COLO668 (cell line): ENCODE results near the gene DLG1.
"Not testable (repeated sequence)": the region's sequence is repeated elsewhere in the genome, so short reads cannot be mapped to it uniquely, and the experiment has no call there.

ENCODE experiments used
- DNase-seq: peaks from one replicate; lab custom pipeline; 2025; ENCODE audit not compliant: unreplicated experiment; lab: John Stamatoyannopoulos, UW

DLG1 gene

DNA sequence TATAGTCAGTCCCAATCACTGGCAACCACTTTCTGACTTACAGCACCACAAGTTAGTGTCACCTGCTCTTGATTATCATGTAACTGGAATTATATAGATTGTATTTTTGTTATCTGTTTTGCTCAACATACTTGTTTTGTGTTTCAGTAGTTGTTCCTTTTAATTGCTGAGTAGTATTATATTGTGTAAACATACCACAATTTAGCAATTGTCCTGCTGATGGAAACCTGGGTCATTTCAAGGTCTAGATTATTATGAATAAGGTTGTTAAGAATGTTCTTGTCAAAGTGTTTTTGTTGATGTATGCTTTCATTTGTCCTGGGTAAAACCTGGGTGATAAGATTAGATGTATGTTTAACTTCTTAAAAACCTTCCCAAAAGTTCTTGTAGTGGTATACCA is 186.7 kb downstream of the DLG1 start:
- no peak for DNase-seq

DNA sequence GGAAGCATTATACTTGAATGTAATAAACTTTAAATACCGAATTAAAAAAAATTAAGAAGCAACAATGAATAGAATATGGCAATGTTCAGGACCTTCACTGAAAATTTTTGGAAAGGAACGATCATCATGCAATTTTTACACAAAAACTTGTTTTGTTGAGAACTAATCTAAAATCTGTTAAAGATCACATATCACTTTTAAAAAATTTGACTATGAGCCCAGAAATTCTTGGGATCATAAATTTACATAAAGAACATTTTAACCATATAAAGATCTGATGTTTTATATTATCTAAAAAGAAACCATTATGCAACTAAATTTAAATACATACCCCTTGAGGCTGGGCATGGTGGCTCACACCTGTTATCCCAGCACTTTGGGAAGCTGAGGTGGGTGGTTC is 192.6 kb downstream of the DLG1 start:
- no peak for DNase-seq

DNA sequence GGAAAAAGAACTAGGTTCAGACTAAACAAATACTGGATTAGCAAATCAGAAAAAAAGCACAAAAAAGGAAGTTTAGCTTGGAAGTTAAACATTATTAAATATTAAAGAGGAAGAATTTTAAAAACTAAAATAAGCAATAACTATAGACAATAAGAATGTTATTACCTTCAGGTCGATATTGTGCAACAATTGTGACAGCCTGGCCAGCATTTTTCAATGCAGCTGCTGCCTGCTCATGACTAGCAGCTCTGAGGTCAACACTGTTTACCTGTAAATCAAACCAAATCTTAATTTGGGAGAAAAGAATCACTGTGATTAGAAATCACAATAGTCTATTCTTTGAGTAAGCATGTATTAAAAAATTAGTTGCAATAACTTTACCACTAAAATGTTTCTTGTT is 193.7 kb downstream of the DLG1 start:
- no peak for DNase-seq

DNA sequence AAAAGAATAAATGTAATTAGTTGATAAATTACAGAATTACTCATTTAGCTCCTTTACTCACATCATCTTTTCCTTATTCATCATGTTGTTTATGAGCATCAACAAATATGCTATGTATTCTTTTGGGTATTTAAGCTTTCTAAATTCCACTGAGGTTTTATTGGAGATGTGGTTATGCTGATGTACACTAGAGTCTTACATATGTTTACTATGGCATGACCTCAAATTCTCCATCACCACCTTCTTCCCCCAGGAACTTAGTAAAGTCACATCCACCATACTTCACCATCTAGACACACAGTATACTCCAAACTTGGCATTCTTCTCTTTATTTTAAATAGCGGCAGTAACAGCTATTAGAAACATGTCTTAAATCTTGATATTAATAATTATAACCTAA is 194.6 kb downstream of the DLG1 start:
- no peak for DNase-seq

DNA sequence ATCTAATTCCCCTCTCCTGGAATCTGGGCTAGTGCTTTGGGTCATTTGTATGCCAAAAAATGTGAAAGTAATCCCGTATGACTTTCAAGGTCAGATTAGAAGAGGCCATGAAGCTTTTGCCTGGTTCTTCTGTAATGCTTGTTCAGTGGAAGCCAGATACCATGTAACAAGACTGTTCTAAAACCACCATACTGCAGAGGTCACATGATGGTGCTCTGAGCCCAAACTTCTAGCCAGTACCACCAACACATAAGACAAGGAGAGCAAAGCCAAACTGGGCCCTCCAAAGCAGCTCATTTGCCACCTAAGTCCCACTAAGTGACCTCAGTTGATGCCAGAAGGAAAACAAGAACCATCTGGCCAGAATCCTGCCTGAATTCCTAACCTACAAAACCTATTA is 204.5 kb downstream of the DLG1 start:
- DNase-seq: no peak

DNA sequence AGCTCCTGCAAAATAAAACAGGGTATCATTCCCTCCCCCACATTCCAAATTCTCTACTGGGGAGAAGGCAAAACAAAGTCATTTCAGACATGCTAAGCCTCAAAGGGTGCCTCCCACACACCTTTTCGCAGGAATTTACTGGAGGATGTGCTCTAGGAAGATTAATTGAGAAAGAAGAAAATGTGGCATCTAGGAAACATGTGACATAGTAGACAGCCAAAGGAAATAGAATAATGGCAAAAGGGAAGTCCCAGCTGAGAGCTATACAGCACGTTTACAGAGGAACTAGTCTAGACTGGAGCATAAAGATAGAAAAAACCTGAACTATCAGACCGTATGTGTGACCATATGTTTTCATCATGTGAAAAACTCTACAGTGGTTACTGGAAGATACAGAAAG is 210.0 kb downstream of the DLG1 start:
- DNase-seq: no peak

DNA sequence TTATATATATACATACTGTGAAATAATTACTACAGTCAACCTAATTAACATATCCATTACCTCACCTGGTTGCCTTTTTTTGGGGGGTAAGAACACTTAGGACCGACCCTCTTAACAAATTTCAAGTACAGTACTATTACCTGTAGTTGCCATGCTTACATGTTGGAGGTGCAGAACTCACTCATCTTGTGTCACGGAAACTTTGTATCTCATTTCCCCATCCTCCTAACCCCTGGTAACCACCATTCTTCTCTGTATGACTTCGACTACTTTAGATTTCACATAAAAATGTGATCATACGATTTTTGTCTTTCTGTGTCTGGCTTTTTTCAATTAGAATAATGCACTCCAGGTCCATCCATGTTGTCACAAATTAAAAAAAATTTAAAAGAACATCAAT is 213.3 kb downstream of the DLG1 start:
- DNase-seq: no peak

DNA sequence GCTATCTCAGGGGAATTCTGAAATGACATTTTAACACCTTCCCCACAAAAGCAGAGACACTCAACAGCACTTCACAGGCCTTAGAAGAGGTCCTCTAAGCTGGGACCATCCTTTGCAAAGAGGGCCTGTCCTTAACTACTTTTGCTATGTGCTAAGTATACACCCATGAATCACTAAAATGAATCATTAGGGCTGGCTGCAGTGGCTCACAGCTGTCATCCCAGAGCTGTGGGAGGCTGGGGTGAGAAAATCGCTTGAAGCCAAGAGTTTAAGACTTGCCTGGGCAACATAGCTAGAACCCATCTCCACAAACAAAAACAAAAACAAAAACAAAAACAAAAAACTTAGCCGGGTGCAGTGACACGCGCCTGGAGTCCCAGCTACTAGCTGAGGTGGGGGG is 214.9 kb downstream of the DLG1 start:
- no peak for DNase-seq

DNA sequence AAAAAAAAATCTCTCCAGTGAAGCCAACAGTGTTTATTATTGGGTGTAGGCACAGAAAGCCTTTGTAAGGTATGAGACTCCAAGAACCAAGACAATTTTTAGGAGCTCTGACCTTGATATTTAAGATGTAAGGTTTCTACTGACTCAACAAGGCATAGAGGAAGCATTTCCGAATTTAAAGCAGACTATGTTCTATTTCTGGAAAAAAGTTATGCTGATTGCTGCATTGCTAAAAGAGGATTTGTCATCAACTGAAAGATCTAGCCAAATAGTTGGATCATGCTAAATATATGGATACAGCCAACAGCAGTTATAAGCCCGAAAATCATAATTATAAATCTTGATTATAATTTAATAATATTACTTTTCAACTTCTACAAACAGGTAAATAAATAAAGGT is 215.5 kb downstream of the DLG1 start:
- DNase-seq: no peak

DNA sequence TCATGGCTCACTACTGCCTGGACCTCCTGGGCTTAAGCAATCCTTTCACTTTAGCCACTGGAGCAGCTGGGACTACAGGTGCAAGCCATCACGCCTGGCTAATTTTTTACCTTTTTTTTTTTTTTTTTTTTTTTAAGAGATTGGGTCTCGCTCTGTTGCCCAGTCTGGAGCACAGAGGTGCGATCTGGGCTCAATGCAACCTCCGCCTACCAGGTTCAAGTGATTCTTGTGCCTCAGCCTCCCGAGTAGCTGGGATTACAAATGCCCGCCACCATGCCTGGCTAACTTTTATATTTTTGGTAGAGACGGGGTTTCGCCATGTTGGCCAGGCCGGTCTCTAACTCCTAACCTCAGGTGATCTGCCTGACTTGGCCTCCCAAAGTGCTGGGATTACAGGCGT is 218.1 kb downstream of the DLG1 start:
- no peak for DNase-seq

DNA sequence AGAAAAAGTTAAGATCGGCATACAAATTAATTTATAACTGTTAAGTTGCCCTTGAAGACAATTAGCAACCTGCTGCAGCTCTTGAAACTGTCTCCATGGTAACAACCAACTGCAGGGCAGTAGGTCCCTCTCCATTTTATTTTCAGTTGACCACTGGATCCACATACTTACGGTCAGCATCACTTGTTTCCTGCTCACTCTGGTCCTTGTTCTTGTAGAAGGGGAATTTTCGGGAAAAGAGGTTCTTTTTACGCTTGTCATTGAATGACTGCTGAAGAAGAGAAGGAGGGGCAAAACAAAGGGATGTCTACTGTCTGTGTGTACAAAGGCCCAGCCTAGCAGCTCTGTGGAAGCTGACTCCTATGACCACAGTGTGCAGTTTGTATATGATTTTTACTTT is 222.0 kb downstream of the DLG1 start:
- no peak for DNase-seq

DNA sequence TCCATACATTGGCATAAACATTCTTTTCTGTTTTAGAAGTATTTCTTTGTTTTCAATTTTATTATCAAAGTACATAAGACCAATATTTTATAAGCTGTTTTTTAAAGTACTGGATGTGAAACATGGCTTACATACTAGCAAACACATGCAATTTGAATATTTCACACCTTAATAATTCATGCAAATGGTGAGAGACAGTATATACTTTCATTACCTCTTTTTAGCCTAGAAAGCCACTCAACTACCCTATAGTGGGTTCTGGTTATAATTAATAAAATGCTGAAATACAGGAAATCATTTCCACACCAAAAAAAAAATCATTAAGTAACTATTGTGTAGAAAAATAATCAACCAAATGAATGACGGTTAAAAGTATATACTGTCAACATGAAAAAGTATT is 230.3 kb downstream of the DLG1 start:
- DNase-seq: no peak

DNA sequence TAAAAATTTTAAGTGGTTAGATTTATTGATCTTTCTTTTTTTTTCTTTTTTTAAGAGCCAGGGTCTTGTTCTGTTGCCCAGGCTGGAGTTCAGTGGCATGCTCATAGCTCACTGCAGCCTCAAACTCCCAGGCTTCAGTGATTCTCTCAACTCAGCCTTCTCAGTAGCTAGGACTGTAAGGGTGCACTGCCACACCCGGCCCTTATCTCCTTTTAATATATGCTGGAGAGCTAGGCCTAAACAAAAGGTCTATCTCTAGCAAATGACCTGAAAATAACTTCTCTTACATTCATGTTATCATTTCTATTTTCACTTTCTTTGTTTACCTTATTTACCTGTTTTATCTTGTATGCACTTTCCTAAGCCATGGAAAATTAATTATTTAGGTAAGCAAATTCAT is 233.6 kb downstream of the DLG1 start:
- no peak for DNase-seq

DNA sequence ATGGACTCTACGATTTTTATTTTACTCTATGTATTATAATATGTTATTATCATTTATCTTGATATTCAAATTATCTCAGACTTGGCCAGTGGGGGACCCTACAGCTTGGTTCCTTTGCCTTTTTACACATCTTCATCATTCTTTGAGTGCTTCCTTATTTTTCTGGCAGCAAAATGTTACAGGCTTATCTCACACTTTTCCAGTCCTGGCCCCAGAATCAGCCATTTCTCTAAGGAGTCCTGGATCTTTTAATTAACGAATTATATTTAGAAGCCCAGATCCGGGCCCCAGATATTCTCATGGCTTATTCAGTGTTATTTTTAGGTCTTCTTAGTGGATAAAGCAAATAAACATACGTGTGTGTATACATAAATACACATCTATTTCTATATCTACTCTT is 236.0 kb downstream of the DLG1 start:
- no peak for DNase-seq

DNA sequence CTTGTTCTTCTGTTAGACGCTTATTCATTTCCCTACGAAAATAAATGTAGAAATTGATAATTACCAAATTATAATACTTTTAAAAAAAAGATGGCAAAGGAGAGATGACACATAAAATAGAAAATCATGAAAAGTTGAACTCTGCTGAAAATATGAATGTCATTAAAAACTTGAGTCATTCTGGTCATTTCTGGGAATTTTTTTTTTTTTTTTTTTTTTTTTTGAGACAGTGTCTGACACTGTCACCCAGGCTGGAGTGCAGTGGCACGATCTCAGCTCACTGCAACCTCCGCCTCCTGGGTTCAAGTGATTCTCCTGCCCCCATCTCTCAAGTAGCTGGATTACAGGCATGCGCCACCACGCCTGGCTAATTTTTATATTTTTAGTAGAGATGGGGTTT is 246.8 kb downstream of the DLG1 start:
- not testable (repeated sequence) for DNase-seq

DNA sequence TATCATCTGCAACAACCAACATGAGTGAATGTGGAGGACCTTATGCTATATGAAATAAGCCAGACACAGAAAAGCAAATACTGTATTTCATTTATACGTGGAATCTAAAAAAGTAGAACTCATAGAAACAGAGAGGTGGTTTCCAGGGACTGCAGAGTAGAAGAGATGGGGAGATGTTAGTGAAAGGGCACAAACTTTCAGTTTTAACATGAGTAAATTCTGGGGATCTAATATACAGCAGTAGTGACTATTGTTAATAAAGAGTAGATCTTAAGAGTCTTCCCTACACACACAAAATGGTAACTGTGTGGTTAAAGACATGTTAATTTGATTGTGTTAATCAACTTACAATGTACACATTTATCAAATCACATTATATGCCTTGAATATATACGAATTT is 247.9 kb downstream of the DLG1 start:
- DNase-seq: no peak

DNA sequence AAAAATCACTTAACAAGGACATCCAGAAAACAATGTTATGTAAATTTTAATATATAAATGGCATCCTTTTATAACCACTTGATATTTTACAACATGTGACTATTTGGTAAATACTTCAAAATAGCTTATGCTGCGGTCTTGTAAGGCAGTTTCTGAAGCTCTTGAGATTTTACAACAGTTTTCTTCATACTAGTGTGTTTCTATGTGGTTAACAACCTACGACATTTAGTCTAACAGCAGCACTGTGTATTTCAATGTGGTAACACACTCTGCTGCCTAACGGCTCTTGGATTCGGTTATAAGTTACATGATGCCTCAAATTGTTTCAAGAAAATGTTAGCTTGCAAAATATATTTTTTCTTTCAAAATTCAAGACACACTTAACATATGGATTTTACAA is 255.9 kb downstream of the DLG1 start:
- no peak for DNase-seq

DNA sequence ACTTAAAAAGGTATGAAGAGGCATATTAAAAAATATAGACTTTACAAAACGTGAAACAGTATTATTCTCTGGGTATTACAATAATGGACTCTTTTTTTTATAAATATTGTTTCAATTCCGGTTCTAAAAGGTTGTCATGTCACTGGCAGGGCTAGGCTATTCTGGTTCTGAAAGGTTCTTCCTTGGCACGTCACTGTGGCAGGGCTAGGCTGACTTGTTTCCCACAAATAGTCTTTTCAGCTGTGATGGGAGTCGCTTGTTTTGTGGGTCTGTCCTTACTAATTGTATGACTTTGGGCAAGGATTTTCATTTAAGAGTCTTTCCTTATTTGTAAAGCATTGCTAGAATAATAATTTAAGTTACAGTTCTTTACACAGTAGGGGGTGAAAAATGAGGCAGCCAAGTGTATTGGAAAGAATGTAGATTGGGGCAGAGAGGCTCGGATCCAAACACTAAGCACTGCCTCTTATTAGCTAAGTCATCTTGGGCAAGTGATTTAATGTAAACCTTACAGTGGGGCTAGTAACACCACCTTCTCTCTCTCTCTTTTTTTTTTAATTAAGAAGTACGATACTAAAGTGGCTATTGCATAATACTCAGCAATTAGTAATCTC is 256.4 kb downstream of the DLG1 start:
- DNase-seq: no peak

DNA sequence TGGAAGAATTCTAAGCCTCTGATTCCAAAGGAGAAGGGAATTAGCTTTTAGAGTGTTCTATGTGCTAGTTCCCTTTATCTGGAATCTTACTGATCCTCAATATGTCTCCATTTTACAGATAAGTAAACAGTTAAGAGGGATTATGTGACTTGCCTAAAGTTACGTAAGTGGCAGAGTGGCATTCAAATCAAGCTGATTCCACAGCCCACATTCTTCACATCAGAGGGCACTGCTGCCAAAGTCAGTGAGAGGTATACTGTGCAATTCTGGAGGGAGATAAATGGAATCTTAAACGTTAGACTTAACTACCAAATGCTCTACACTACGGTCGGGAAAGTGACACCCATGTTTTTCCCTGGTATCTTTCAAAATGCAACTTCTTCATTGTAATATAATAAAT is 257.8 kb downstream of the DLG1 start:
- DNase-seq: no peak

DNA sequence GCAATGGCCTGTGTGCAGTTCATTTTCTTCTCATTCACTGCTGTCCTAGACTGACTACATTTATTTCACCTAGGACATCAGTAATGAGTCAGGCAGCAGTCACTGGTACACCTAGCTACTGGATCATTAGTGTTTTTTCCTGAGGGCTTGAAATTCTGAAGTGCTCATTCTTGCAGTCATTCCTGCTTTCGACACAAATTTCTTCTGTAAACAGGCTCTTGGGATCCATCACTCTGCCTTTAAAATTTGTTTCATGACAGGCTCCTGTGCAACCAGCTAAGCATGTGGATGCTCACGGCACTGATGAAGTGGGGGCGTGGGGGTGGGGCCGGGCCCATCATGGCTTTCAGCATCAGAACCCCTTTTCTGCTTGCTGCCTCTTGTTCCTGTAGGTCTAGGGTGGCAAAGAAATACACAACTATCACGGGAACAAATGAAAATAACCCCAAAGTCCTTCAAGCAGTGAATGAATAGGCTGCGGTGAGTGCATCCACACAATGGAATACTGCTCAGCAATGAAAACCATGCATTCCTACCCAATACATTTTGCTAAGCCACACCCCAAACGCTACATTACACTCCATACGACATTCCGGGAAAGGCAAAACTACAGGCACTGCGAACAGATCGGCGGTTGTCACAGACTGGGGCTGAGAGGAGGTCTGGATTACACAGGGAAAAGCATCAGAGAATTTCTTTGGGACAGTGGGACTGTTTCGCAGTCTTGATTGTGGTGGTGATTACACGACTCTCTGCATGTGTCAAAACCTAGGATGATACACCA is 259.5 kb downstream of the DLG1 start:
- no peak for DNase-seq

DNA sequence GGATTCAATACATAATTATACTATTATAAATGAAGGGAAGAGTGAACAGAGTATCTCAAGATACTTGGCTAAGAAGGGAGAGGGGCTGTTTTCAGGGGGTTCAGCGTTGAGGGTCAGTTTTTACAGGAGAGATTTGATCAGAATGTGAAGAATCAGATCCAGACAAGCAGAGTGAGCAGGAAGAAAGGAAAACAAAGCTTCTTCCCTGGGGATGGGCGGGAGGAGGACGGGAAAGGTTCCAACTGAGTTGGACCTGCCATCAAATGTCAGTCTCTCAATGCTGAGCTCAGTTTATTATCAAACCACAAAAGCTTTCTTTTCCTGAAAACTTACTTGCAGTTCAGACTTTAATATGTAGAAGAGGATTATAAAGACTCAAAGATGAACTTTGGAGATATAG is 262.8 kb downstream of the DLG1 start:
- DNase-seq: no peak

DNA sequence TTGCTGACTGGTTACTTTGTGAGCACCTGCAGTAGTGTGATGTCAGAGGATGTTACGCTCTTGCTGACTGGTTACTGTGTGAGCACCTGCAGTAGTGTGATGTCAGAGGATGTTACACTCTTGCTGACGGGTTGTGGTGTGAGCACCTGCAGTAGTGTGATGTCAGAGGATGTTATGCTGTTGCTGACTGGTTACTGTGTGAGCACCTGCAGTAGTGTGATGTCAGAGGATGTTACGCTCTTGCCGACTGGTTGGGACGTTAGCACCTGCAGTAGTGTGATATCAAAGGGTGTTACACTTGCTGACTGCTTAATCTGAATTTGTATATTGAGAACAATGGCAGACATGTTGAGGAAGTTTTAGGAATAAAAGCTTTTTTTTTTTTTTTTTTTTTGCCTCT is 263.6 kb downstream of the DLG1 start:
- not testable (repeated sequence) for DNase-seq

DNA sequence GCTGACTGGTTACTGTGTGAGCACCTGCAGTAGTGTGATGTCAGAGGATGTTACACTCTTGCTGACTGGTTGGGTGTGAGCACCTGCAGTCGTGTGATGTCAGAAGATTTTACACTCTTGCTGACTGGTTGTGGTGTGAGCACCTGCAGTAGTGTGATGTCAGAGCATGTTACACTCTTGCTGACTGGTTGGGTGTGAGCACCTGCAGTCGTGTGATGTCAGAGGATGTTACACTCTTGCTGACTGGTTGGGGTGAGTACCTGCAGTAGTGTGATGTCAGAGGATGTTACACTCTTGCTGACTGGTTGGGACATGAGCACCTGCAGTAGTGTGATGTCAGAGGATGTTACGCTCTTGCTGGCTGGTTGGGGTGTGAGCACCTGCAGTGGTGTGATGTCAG is 264.6 kb downstream of the DLG1 start:
- DNase-seq: not testable (repeated sequence)
